GM15510 (cell line): ENCODE data around the gene PRKN.

Source experiments
- POLR2A ChIP-seq: IDR thresholded peaks from 3 replicates; pipeline ENCODE4 v1.6.1; 2011; ENCODE audit warnings: borderline replicate concordance; ENCODE audit not compliant: insufficient read length; ENCODE audit errors: extremely low read depth

The PRKN gene

DNA sequence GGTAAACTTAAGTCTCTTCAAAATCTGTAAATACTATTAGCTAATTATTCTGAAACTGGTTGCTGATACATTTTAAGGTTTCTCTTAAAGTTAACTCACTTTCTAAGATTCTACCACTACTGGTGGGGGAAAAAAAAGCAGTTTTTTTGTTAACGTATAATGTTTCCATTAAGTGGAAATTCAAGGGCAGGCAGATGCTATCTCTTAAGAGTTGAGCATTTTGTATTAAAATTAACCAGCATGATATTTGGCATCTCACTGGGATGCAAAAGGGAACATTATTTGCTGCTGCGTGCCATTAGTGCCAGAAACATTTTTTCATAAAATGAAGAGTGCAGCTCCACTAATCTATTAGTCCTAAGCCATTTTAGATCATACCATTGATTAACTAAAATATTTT, 246.2 kb downstream of the PRKN start:
- TF ChIP-seq POLR2A, result no peak

DNA sequence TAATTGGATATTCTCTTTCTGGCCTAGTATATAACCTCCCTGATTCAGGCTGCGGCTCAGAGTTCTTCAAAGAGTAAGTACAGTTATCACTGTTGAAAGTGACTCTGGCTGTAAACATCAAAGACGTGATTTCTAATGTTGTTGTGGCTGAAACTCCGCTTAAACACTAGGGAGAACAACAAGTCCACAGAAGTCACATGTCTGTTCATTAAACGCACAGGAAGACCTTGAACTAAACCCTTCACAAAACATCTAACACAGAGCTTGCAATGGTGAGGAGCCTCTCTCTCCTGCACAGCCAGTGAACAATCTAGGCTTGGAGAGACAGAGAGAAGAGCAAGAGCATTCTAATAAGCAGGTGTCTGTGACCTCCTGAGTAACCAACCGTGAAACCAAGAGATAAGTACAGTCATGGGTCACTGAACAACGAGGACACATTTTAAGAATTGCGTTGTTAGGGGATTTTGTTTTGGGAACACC, 249.3 kb downstream of the PRKN start:
- no peak for TF ChIP-seq POLR2A

DNA sequence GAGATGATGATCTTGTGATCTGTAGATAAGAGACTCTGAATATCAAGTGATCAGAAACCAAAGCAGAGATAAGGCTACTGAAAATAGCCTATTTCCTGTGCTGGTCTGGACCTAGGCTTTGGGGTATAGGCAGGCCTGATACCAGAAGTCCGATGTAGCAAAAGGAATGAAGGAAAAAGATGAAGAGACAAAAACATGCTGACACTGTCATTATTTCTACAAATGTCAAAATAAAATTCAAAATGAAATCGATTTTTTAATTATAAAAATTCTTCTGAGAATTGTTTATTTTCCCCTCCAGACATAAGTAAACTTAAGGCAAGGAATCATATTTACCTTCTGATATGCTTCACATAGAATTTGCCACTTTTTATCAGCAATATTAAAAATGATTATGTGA, 252.8 kb downstream of the PRKN start:
- TF ChIP-seq POLR2A, result no peak

DNA sequence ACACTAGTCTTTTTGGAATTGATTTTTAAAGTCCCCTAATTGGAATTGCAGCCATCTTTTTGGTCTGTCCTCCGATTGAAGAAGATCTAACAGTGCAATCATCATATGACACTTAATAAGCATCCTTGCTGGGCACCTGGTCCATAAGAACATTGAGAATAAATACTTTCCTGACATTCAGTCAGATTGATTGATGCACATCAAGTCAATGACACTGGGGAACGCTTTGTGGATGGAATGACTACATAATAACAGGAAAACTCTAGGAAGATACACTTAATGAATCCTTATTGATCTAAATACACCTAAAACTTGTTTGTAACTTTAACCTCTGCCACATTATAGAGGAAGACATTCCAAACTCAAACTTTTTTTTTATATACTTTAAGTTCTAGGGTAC, 255.7 kb downstream of the PRKN start:
- TF ChIP-seq POLR2A, result no peak

GRCh38 chr6:162468326-162468725, 259.2 kb downstream of the PRKN start:
- no peak for TF ChIP-seq POLR2A

DNA sequence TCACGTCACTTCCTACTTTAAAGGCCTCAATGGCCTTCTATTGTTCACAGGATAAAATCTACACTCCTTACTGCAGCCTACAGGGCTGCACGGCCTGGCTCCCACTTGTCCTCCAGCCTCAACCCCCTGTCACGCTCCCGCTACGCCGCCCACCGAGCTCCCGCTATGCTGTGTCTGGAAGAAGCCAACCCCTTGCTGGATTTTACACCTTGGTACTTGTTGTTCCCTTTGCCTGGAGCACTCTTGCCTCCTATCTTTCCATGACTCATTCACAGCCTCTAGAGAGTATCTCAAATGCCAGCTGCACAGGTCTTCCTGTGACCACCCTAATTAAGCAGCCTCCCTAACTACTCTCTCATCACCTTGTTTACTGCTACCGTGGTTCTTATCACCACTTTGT, 259.9 kb downstream of the PRKN start:
- no peak for TF ChIP-seq POLR2A

DNA sequence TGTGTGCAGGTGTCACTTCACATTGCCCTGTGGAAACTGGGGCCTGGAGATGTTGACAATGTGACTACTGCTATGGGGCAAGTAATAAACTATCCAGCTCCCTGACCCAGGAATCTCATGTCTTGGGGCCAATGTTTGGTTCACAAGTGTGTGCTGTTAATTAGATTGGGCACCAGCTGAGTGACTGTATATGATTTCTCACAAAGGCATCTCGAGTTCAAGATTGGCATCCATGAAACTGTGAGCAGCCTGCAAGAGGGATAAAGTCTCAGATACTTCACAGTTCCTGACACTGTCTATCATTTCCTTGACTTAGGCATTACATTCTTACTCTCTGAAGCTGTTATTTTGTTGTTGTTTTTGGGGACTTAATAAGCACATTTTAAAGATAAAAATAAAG, 264.0 kb downstream of the PRKN start:
- TF ChIP-seq POLR2A, result no peak

- TF ChIP-seq POLR2A, result no peak
Observed at GRCh38 chr6:162459985-162460384, 267.6 kb downstream of the PRKN start.

GRCh38 chr6:162450358-162450757, 277.2 kb downstream of the PRKN start:
- no peak for TF ChIP-seq POLR2A

GRCh38 chr6:162448294-162448693, 279.3 kb downstream of the PRKN start:
- TF ChIP-seq POLR2A, result no peak

DNA sequence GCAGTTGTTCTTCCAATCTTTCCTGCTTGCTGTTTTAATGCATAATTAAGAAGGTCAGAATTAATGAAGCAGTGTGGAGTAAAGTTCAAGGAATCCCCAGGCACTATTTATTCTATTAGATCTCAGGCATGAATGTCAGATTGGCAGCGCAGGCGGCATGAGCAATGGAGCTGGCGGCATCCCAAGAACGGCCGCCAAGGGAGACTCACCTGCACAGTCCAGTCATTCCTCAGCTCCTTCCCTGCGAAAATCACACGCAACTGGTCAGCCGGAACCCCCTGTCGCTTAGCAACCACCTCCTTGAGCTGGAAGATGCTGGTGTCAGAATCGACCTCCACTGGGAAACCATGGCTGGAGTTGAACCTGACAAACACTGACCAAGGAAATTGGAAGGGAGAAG, 284.5 kb downstream of the PRKN start:
- TF ChIP-seq POLR2A, result no peak

GRCh38 chr6:162442687-162443086, 284.9 kb downstream of the PRKN start:
- no peak for TF ChIP-seq POLR2A

DNA sequence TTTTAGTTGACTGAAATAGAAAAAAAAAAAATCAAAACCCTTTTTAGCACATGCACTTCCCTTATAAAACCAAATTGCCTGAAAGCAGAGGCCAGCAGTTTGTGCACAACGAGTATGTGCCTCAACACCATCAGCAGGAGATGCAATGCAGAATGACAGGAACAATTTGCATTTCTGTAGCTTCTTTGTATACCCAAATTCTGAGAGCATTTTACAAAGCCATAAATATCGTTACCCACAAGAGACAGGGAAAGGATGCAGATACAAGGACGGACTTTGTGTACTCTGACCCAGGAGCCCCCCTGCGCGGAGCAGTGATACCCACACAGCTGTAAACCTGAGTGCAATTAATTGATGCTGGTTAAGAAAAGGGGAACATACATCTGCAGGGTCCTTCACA, 285.6 kb downstream of the PRKN start:
- no peak for TF ChIP-seq POLR2A

DNA sequence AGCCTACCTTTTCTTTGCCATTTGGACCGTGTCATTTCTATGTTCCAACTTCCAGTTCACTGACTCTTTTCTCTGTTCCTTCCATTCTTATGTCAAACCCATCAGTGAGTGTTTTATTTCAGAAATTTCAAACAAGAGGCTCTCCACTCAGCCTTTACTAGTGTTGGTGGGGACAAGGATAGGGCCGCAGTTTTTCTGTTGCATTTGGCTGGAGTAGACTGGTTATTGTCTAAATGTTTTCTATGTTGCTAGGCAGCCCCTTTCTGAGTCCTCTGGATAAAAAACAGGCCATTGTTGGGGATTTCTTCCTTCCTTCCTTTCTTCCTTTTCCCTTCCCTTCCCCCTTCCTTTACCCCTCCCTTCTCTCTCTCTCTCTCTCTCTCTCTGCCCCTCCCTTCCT, 288.6 kb downstream of the PRKN start:
- TF ChIP-seq POLR2A, result no peak

GRCh38 chr6:162435071-162435470, 292.5 kb downstream of the PRKN start:
- no peak for TF ChIP-seq POLR2A

DNA sequence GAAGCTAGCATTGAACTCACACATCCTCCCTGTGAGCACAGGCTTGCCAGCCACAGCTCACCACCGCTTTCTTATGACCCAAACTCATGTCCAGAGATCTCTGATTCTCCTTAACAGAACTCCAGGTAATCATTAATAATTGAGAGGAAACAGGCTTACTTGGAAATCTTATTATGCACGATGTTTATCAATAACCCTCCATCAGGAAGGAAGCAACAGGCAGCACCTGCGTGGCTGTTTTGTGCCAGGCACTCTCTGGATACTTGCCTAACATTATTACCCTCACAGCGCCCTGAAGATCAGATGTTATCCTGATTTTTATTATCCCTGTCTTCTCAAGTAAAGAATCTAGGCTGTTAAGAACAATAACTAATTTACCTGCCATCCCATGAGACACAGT, 306.6 kb downstream of the PRKN start:
- no peak for TF ChIP-seq POLR2A

- no peak for TF ChIP-seq POLR2A
Observed at GRCh38 chr6:162416831-162417537, 310.6 kb downstream of the PRKN start.

DNA sequence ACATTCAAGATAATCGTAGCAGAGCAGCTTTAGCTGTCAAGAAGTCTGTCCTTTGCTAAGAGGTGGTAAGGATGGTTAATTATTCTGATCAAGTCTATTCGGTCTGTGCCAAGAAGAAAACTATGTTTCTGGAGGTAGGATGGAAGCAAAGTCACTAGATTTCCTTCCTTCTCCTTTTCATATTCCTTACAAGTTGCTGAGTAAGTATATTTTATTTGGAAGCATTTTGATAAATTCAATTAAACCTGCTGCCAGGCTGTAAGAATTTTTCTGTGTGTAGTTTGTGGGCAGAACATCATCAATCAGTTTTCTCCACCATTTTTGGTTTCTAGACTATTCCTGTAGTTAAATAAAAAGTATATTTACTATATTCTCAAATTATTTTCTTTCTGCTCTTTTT, 311.3 kb downstream of the PRKN start:
- TF ChIP-seq POLR2A, result no peak
